LNCaP clone FGC (cell line): ENCODE measurements around the gene PYGB.

Source experiments
- DNase-seq: peaks from one replicate; pipeline ENCODE4 v3.0.0-alpha.2; 2011; ENCODE audit warnings: low read depth
- H3K4me3 ChIP-seq: 2 replicates; pipeline ENCODE4 v1.5.1; 2011; ENCODE audit warnings: mild to moderate bottlenecking, low read depth, low read length, control low read depth
- TF ChIP-seq, protein P1 (sequence below): IDR thresholded peaks from 2 replicates; pipeline ENCODE4 v1.5.1; 2012; ENCODE audit warnings: mild to moderate bottlenecking; ENCODE audit not compliant: control insufficient read depth, insufficient read depth; ENCODE audit errors: extremely low read depth

Gene PYGB

DNA sequence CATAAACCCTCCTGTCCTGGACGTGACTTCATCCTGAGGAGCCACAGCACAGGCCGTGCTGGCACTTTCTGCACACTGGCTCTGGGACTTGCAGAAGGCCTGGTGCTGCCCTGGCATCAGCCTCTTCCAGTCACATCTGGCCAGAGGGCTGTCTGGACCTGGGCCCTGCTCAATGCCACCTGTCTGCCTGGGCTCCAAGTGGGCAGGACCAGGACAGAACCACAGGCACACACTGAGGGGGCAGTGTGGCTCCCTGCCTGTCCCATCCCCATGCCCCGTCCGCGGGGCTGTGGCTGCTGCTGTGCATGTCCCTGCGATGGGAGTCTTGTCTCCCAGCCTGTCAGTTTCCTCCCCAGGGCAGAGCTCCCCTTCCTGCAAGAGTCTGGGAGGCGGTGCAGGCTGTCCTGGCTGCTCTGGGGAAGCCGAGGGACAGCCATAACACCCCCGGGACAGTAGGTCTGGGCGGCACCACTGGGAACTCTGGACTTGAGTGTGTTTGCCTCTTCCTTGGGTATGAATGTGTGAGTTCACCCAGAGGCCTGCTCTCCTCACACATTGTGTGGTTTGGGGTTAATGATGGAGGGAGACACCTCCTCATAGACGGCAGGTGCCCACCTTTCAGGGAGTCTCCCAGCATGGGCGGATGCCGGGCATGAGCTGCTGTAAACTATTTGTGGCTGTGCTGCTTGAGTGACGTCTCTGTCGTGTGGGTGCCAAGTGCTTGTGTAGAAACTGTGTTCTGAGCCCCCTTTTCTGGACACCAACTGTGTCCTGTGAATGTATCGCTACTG lies 22.0 kb upstream of the PYGB start:
- TF ChIP-seq, protein P1, sequence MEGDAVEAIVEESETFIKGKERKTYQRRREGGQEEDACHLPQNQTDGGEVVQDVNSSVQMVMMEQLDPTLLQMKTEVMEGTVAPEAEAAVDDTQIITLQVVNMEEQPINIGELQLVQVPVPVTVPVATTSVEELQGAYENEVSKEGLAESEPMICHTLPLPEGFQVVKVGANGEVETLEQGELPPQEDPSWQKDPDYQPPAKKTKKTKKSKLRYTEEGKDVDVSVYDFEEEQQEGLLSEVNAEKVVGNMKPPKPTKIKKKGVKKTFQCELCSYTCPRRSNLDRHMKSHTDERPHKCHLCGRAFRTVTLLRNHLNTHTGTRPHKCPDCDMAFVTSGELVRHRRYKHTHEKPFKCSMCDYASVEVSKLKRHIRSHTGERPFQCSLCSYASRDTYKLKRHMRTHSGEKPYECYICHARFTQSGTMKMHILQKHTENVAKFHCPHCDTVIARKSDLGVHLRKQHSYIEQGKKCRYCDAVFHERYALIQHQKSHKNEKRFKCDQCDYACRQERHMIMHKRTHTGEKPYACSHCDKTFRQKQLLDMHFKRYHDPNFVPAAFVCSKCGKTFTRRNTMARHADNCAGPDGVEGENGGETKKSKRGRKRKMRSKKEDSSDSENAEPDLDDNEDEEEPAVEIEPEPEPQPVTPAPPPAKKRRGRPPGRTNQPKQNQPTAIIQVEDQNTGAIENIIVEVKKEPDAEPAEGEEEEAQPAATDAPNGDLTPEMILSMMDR: no peak
- no peak overlapping the region for H3K4me3 ChIP-seq

DNA sequence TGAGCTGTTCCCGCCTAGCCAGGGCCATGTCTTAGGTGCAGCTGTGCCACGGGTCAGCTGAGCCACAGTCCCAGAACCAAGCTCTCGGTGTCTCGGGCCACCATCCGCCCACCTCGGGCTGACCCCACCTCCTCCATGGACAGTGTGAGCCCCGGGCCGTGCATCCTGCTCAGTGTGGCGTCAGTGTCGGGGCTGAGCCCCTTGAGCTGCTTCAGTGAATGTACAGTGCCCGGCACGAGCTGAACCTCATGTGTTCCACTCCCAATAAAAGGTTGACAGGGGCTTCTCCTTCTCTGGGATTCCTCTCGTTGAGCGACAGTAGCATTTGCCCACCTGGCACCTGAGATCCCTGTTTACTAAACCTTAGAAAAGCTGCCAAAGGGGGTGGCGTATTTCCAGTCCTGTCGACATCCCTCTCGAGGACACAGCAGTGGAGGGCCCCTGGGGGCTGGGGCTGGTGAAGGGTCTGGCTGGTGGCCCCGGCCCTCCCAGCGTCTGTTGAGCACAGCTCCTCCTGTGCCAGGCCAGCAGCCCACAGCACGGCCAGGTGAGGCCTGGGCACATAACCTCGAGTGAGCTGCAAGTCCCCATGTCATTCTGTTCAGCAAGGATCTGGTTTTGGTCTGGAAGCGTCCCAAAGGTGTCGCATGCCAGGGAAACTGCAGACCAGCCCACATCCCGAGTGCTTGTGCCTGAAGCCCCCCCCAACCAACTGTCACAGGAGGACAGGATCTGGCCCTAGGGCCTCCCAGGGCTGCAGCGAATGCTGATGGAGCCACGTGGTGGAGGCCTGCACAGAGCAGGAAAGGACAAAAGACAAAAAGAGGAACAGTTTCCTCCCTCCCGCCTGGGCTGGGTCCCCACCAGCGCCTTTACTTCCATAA lies 21.2 kb upstream of the PYGB start:
- DNase-seq: no peak
- TF ChIP-seq, protein P1: no peak
- H3K4me3 ChIP-seq: no peak overlapping the region

More for the DNA sequence above, 22.0 kb upstream of the PYGB start:
- no peak for DNase-seq

DNA sequence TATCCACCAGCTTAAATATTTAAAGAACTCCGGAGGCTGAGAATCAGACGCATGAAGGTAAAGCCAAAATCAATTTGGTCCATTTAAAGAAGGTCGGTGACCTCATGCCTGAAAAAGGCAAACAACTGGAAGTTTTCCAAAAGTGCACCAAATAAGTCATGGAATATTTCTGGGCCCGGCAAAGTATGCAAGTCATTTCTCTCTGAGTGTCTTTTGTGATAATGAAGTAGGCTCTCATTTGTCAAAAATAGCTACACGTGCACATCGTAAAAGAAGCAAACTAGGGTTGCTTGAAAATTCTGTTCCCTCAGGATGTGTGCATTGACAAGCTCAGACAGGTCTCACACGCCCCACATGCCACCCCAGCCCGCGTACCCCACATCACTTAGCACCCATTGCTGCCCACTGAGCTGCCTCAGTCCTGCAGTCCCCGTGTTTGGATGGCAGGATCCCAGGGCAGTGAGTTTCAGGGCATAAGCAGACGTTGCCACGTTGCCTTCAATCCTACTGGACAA lies 20.5 kb upstream of the PYGB start:
- TF ChIP-seq, protein P1: no peak
- no peak overlapping the region for H3K4me3 ChIP-seq
- DNase-seq: peak; percentile 91

DNA sequence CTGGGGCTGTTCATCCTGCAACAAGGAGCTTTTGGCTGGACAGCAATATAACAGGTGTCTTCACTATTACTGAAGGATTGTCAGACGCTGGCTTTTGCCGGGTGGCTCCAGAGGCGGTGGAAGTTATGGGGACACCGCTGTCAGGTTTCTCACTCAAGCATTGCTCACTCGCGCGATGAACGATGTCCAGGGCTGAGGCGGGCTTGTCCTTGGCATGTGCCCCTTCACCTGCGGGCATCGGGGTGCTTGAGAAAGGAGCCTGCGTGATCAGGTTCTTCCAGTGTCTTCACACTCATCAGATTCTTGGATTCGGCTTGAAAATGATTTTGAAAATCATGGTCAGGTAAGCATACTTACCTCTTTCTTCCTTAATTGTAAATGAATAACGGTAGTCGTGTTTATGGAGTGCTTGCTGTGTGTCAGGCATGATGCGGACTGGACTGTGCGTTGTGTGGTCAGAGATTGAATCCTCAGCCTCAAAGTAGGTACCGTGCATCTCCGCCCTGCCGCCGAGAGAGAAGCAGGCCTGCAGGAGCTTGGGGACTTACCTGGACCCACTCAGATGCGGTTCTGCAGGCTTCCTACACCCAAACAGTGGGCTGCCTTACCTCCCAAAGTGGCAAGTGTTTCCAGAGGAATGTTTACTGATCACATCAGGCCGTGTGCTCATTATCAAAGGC lies 18.3 kb upstream of the PYGB start:
- TF ChIP-seq, protein P1: no peak
- no peak for DNase-seq
- H3K4me3 ChIP-seq: no peak overlapping the region

DNA sequence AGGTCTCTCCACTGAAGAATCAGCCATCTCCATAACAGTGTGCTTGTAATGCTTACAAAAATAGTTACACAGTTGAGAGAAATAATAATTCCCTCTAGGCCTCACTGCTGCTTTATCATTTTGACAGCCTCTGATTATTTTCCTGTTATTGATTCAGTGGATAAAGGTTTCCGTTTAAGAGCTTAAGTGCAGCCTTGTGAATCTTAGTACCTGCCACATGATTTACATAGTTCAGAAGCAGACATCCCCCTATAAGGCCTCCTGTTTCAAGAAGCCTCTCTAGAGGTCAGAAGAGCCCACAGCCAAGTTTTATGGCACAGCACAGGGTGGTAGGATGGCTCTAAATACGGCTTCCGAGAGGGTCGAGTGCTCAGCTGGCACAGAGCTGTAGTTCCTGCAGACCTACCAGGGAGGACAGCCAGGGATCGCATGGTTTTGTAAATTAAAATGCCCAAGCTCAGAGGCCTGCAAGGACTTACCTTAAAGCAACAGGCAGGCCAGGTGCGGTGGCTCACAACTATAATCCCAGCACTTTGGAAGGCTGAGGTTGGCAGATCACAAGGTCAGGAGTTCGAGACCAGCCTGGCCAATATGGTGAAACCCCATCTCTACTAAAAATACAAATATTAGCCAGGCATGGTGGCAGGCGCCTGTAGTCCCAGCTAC lies 17.6 kb upstream of the PYGB start:
- no peak for DNase-seq
- TF ChIP-seq, protein P1: no peak
- H3K4me3 ChIP-seq: no peak overlapping the region
